SK-N-SH (cell line): Measurements from ENCODE around the gene NOX5.

Experiments used
- ELF1 ChIP-seq: IDR thresholded peaks from 2 replicates; pipeline ENCODE4 v1.4.0; 2012
- EP300 ChIP-seq, 2 experiments: IDR thresholded peaks; 2 replicates each; pipeline versions ENCODE4 v1.4.0 to v1.6.1; 2012; ENCODE audit warnings: borderline replicate concordance in 1 of 2, low read depth in 1 of 2, low read length in 1 of 2
- MXI1 ChIP-seq: IDR thresholded peaks from 2 replicates; pipeline ENCODE4 v1.6.1; 2012; ENCODE audit warnings: mild to moderate bottlenecking, low read depth, low read length, improper control_type of control experiment
- SMC3 ChIP-seq: IDR thresholded peaks from 2 replicates; pipeline ENCODE4 v1.6.1; 2012; ENCODE audit warnings: low read depth, low read length, improper control_type of control experiment
- TF ChIP-seq, protein P1 (sequence below): fragments of 200-600 bp; sonication (generic); IDR thresholded peaks from 2 replicates; pipeline ENCODE4 v1.6.1; 2017; ENCODE audit warnings: antibody characterized with exemption, mild to moderate bottlenecking, moderate library complexity
- TF ChIP-seq, protein P2 (sequence below): IDR thresholded peaks from 2 replicates; pipeline ENCODE4 v1.4.0; 2012; ENCODE audit warnings: low read depth
- TF ChIP-seq, protein P3 (sequence below): IDR thresholded peaks from 2 replicates; pipeline ENCODE4 v1.4.0; 2012; ENCODE audit warnings: low read depth, borderline replicate concordance

DNA sequence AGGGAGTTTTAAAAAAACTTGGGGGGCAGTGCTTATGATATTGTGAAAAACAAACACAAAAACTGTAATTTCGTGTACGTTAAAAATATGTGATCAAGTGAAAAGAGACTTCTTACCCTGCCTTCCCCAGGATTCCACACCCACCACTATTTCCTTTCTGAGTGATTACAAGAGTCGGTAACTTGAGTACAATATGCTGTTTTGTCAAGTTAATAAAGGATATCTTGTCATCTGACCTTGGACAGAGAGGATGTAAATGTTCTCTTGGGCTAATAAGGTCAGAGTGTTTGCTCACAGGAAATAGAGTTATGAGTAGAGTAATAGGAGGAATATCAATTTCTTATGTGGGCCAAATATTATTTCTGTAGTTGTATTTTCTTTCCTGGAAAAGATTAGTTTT is 68.1 kb downstream of the NOX5 start:
- TF ChIP-seq, protein P1, sequence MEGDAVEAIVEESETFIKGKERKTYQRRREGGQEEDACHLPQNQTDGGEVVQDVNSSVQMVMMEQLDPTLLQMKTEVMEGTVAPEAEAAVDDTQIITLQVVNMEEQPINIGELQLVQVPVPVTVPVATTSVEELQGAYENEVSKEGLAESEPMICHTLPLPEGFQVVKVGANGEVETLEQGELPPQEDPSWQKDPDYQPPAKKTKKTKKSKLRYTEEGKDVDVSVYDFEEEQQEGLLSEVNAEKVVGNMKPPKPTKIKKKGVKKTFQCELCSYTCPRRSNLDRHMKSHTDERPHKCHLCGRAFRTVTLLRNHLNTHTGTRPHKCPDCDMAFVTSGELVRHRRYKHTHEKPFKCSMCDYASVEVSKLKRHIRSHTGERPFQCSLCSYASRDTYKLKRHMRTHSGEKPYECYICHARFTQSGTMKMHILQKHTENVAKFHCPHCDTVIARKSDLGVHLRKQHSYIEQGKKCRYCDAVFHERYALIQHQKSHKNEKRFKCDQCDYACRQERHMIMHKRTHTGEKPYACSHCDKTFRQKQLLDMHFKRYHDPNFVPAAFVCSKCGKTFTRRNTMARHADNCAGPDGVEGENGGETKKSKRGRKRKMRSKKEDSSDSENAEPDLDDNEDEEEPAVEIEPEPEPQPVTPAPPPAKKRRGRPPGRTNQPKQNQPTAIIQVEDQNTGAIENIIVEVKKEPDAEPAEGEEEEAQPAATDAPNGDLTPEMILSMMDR, result no peak
- TF ChIP-seq, protein P2, sequence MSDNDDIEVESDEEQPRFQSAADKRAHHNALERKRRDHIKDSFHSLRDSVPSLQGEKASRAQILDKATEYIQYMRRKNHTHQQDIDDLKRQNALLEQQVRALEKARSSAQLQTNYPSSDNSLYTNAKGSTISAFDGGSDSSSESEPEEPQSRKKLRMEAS, result no peak
- no peak for TF ChIP-seq SMC3
- TF ChIP-seq, protein P3, sequence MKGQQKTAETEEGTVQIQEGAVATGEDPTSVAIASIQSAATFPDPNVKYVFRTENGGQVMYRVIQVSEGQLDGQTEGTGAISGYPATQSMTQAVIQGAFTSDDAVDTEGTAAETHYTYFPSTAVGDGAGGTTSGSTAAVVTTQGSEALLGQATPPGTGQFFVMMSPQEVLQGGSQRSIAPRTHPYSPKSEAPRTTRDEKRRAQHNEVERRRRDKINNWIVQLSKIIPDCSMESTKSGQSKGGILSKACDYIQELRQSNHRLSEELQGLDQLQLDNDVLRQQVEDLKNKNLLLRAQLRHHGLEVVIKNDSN, result no peak
- TF ChIP-seq MXI1, result no peak
- no peak for TF ChIP-seq ELF1
- TF ChIP-seq EP300 (IDR thresholded peaks at IDR 0.05; ENCODE audit: borderline replicate concordance in 1 of 2, low read depth in 1 of 2, low read length in 1 of 2), result peak in 1 of 2 experiments; percentile 31; a peak in 1 of 4 replicates
